ENCODE data around the gene KDM4C.

KDM4C gene

GRCh38 chr9:7115606-7116005, 357.8 kb downstream of the KDM4C start:
- DNase-seq = no peak

GRCh38 chr9:7117676-7118561, 360.1 kb downstream of the KDM4C start:
- peak; percentile 5 to 41 (median 9) for DNase-seq

- no peak for DNase-seq
Measured at GRCh38 chr9:7118633-7119032, 360.9 kb downstream of the KDM4C start.

- no peak for DNase-seq
Measured at GRCh38 chr9:7119612-7120011, 361.8 kb downstream of the KDM4C start.

- DNase-seq = no peak
Measured at GRCh38 chr9:7121055-7121454, 363.3 kb downstream of the KDM4C start.

GRCh38 chr9:7121664-7122063, 363.9 kb downstream of the KDM4C start:
- no peak for DNase-seq

- no peak for DNase-seq
Measured at GRCh38 chr9:7123743-7124142, 366.0 kb downstream of the KDM4C start.

- DNase-seq = no peak
Measured at GRCh38 chr9:7125231-7125630, 367.5 kb downstream of the KDM4C start.

GRCh38 chr9:7129391-7129790, 371.6 kb downstream of the KDM4C start:
- no peak for DNase-seq

GRCh38 chr9:7130266-7130820, 372.6 kb downstream of the KDM4C start:
- DNase-seq = peak in 1 of 3 experiments; percentile 22

GRCh38 chr9:7132605-7133004, 374.8 kb downstream of the KDM4C start:
- DNase-seq = no peak

- no peak for DNase-seq
Measured at GRCh38 chr9:7135735-7136134, 378.0 kb downstream of the KDM4C start.

GRCh38 chr9:7137040-7137439, 379.3 kb downstream of the KDM4C start:
- DNase-seq = no peak

- DNase-seq = peak in 2 of 3 experiments; percentile 1 to 43
Measured at GRCh38 chr9:7137571-7137970, 379.8 kb downstream of the KDM4C start.

- DNase-seq = no peak
Measured at GRCh38 chr9:7139886-7140285, 382.1 kb downstream of the KDM4C start.

- no peak for DNase-seq
Measured at GRCh38 chr9:7140401-7140800, 382.6 kb downstream of the KDM4C start.

GRCh38 chr9:7143645-7144200, 385.9 kb downstream of the KDM4C start:
- DNase-seq = peak in 1 of 3 experiments; percentile 0

- no peak for DNase-seq
Measured at GRCh38 chr9:7144265-7145046, 386.7 kb downstream of the KDM4C start.

GRCh38 chr9:7145361-7146069, 387.7 kb downstream of the KDM4C start:
- DNase-seq = no peak

GRCh38 chr9:7146582-7146981, 388.8 kb downstream of the KDM4C start:
- peak in 1 of 3 experiments; percentile 9 for DNase-seq

GRCh38 chr9:7147121-7148090, 389.6 kb downstream of the KDM4C start:
- no peak for DNase-seq
